D721Med (cell line): ENCODE results near the gene SEMA4F.

Experiments
- DNase-seq: peaks from one replicate; pipeline ENCODE4 v3.0.0; 2011; ENCODE audit warnings: low spot score; ENCODE audit not compliant: insufficient read length
- FAIRE-seq: peaks from 2 replicates; lab custom pipeline; 2011; peaks lifted over from hg19 to GRCh38; lab: Jason Lieb, UNC
- CTCF ChIP-seq: IDR thresholded peaks from 2 replicates; pipeline ENCODE4 v1.5.1; 2012; ENCODE audit warnings: mild to moderate bottlenecking, control low read depth; ENCODE audit not compliant: insufficient read depth; ENCODE audit errors: missing control alignments

SEMA4F gene

GRCh38 chr2:74715081-74715791 is 61.2 kb downstream of the SEMA4F start:
- DNase-seq (peak; percentile 52), FAIRE-seq (no peak)
- peak; percentile 96 for TF ChIP-seq CTCF

- FAIRE-seq (no peak), DNase-seq (peak; percentile 21)
- TF ChIP-seq CTCF, result no peak
These were observed 61.8 kb downstream of the SEMA4F start for GRCh38 chr2:74715880-74716279.

- no peak for FAIRE-seq
- DNase-seq, result no peak
- TF ChIP-seq CTCF, result no peak
These were observed 65.0 kb downstream of the SEMA4F start for GRCh38 chr2:74719066-74719465.

GRCh38 chr2:74721316-74721715 is 67.3 kb downstream of the SEMA4F start:
- no peak for TF ChIP-seq CTCF
- DNase-seq (no peak), FAIRE-seq (no peak)

GRCh38 chr2:74724496-74724895 is 70.4 kb downstream of the SEMA4F start:
- DNase-seq (no peak), FAIRE-seq (no peak)
- no peak for TF ChIP-seq CTCF

GRCh38 chr2:74725287-74725686 is 71.2 kb downstream of the SEMA4F start:
- FAIRE-seq, result no peak
- no peak for TF ChIP-seq CTCF
- DNase-seq, result no peak

- DNase-seq (no peak), FAIRE-seq (no peak)
- TF ChIP-seq CTCF, result no peak
These were observed 74.8 kb downstream of the SEMA4F start for GRCh38 chr2:74728842-74729241.
